Measurements from ENCODE around the gene DMTF1. TPM values are rescaled to one million over a fixed set of nuclear protein-coding genes. Genes with fewer than 3 reads are reported as not detected.

The DMTF1 gene
- total RNA-seq, 1 donor = 70.6 TPM

DNA sequence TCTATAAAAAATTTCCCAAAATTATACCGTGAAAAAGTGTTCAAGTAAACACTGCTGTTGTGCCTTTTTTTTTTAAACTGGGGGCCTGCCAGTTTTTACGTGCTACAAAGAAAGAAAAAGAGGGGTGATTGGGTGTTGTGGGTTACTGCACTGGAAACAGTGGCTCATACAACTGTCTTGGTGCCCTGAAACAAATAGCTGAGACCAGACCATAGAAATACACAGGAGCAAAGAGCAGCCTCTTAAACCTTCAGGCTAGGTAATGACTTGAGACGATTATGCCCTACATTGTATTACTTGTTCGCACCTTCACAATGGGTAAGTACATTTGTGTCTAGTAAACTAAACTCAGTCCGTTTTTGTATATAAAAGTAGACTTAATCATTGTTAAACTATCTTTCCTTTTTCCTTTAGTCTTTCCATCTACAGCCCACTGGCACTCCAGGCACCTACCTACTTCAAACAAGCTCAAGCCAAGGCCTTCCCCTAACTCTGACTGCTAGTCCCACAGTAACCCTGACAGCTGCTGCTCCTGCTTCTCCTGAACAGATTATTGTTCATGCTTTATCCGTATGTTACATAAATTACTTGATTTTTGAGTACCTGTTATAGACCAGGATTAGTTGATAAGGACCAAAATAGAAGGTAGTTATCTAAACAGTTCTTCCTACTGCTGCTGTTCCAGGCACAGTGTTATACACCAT, 40.7 kb downstream of the DMTF1 start:
- Histone ChIP-seq H3K36me3 (ENCODE audit: insufficient read depth, low read length) (peaks cover 92% of the 10 kb centered on the region), H3K9me3 (ENCODE audit: low read depth, low read length) (no peaks in the 10 kb centered on the region), H3K27me3 (ENCODE audit: insufficient read depth, low read length) (no peaks in the 10 kb centered on the region), H3K4me2 (ENCODE audit: insufficient read depth, low read length) (no peak overlapping the region), H3K79me2 (ENCODE audit: insufficient read depth, low read length) (peaks cover 9% of the 10 kb centered on the region), H3K4me3 (ENCODE audit: insufficient read depth, low read length) (no peak overlapping the region), H3K27ac (ENCODE audit: low read depth, low read length) (no peak overlapping the region), H4K20me1 (ENCODE audit: insufficient read depth, low read length) (no peaks in the 10 kb centered on the region), H3K4me1 (ENCODE audit: insufficient read depth, low read length) (no peaks in the 10 kb centered on the region), H2AFZ (ENCODE audit: low read length) (no peak overlapping the region)
- TF ChIP-seq, protein P1, sequence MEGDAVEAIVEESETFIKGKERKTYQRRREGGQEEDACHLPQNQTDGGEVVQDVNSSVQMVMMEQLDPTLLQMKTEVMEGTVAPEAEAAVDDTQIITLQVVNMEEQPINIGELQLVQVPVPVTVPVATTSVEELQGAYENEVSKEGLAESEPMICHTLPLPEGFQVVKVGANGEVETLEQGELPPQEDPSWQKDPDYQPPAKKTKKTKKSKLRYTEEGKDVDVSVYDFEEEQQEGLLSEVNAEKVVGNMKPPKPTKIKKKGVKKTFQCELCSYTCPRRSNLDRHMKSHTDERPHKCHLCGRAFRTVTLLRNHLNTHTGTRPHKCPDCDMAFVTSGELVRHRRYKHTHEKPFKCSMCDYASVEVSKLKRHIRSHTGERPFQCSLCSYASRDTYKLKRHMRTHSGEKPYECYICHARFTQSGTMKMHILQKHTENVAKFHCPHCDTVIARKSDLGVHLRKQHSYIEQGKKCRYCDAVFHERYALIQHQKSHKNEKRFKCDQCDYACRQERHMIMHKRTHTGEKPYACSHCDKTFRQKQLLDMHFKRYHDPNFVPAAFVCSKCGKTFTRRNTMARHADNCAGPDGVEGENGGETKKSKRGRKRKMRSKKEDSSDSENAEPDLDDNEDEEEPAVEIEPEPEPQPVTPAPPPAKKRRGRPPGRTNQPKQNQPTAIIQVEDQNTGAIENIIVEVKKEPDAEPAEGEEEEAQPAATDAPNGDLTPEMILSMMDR (IDR thresholded peaks at IDR 0.05; ENCODE audit: extremely low read depth, low read depth, low read length) = no peak
- no peak for DNase-seq (ENCODE audit: insufficient read length, low spot score, missing footprints)

DNA sequence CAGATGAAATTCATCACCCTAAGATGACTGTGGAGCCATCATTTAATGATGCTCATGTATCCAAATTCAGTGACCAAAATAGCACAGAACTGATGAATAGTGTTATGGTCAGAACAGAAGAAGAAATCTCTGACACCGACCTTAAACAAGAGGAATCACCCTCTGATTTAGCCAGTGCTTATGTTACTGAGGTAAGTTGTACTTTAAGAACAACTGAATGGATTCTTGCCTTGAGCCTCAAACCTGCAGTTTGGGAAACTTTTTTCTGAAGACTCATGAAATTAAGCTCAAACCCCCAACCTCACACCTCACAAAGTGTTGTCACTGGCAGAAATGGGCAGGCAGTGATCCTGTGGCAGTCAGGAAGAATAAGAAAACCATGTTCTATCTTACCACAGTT, 41.7 kb downstream of the DMTF1 start:
- no peak overlapping the region for H3K27ac ChIP-seq (ENCODE audit: low read depth, low read length)
- no peak overlapping the region for H2AFZ ChIP-seq (ENCODE audit: low read length)
- H3K79me2 ChIP-seq (ENCODE audit: insufficient read depth, low read length) = peaks cover 19% of the 10 kb centered on the region
- no peak overlapping the region for H3K4me3 ChIP-seq (ENCODE audit: insufficient read depth, low read length)
- DNase-seq (ENCODE audit: insufficient read length, low spot score, missing footprints) = no peak
- TF ChIP-seq, protein P1 (IDR thresholded peaks at IDR 0.05; ENCODE audit: extremely low read depth, low read depth, low read length) = no peak
- peaks cover 82% of the 10 kb centered on the region for H3K36me3 ChIP-seq (ENCODE audit: insufficient read depth, low read length)
- H3K9me3 ChIP-seq (ENCODE audit: low read depth, low read length) = no peaks in the 10 kb centered on the region
- no peaks in the 10 kb centered on the region for H3K4me1 ChIP-seq (ENCODE audit: insufficient read depth, low read length)
- no peaks in the 10 kb centered on the region for H4K20me1 ChIP-seq (ENCODE audit: insufficient read depth, low read length)
- no peak overlapping the region for H3K4me2 ChIP-seq (ENCODE audit: insufficient read depth, low read length)
- H3K27me3 ChIP-seq (ENCODE audit: insufficient read depth, low read length) = no peaks in the 10 kb centered on the region

DNA sequence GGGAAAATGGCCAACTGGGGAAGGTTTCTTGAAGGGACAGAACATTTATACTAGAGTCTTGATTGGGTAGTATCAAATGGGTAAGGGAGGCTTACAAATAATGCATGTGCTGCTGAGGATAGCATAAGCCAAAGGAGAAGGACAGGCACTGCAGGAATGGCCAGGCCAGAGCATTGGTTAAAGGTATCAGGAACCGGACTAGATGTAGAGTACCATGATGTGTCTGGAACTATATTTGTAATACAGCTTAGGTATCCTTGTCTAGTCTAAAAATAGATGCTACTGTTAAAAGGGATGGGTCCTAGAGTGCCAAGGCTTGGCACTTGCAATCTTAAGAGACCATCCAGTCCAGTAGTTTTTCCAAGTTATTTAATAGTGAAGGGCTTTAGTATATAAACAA, 47.0 kb downstream of the DMTF1 start:
- no peak for DNase-seq (ENCODE audit: insufficient read length, low spot score, missing footprints)
- Histone ChIP-seq H3K27ac (ENCODE audit: low read depth, low read length) (no peak overlapping the region), H3K4me3 (ENCODE audit: insufficient read depth, low read length) (no peak overlapping the region), H3K36me3 (ENCODE audit: insufficient read depth, low read length) (peaks cover 51% of the 10 kb centered on the region), H3K79me2 (ENCODE audit: insufficient read depth, low read length) (peaks cover 66% of the 10 kb centered on the region), H2AFZ (ENCODE audit: low read length) (no peak overlapping the region), H3K4me2 (ENCODE audit: insufficient read depth, low read length) (no peak overlapping the region), H3K4me1 (ENCODE audit: insufficient read depth, low read length) (no peaks in the 10 kb centered on the region), H3K9me3 (ENCODE audit: low read depth, low read length) (no peaks in the 10 kb centered on the region), H3K27me3 (ENCODE audit: insufficient read depth, low read length) (no peaks in the 10 kb centered on the region), H4K20me1 (ENCODE audit: insufficient read depth, low read length) (peaks cover 4% of the 10 kb centered on the region)
- TF ChIP-seq, protein P1 (IDR thresholded peaks at IDR 0.05; ENCODE audit: extremely low read depth, low read depth, low read length) = no peak

DNA sequence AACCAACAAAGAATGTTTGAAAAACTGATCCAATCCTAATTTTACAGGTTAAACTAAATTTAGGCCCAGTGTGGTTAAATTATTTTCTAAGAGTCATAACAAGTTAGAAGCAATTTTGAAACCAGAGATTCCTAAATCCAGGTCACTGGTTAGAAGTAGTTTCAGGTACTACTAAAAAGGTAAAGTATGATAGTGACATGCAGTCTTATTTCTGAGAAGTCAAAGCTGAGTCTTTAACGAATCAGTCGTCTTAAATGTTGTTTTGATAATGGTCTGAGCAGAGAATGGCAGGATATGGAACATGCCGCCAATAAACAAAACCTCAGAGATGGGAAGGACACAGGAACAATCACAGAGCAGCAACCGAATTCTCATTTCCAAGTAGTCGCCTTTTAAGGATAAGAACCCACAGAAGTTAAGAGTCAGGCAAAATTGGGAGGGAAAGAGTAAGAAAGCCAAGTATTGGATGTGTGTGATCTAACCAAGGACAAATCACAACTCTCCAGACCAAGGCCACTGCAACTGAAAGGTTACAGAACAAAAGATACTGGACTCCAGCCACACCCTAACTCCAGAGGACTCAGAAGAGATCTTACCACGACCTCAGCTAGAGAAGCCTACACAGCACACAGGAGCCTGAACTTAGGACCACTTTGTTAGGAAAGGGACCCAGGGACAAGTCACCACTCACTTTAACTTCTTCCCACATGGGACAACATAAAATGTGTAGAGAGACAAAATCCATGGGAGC, 47.6 kb downstream of the DMTF1 start:
- no peak for DNase-seq (ENCODE audit: insufficient read length, low spot score, missing footprints)
- Histone ChIP-seq H3K27me3 (ENCODE audit: insufficient read depth, low read length) (no peaks in the 10 kb centered on the region), H3K36me3 (ENCODE audit: insufficient read depth, low read length) (peaks cover 45% of the 10 kb centered on the region), H3K4me3 (ENCODE audit: insufficient read depth, low read length) (no peak overlapping the region), H3K4me2 (ENCODE audit: insufficient read depth, low read length) (no peak overlapping the region), H4K20me1 (ENCODE audit: insufficient read depth, low read length) (peaks cover 4% of the 10 kb centered on the region), H3K27ac (ENCODE audit: low read depth, low read length) (no peak overlapping the region), H3K79me2 (ENCODE audit: insufficient read depth, low read length) (peaks cover 73% of the 10 kb centered on the region), H3K4me1 (ENCODE audit: insufficient read depth, low read length) (no peaks in the 10 kb centered on the region), H3K9me3 (ENCODE audit: low read depth, low read length) (no peaks in the 10 kb centered on the region), H2AFZ (ENCODE audit: low read length) (no peak overlapping the region)
- TF ChIP-seq, protein P1 (IDR thresholded peaks at IDR 0.05; ENCODE audit: extremely low read depth, low read depth, low read length) = no peak

Data from osteoblast (primary cell).